Ishikawa (cell line): Measurements from ENCODE around the gene ROPN1B.

Experiments used
- EGR1 ChIP-seq: IDR thresholded peaks from 2 replicates; pipeline ENCODE4 v1.6.1; 2012
- EP300 ChIP-seq: IDR thresholded peaks from 2 replicates; pipeline ENCODE4 v1.6.1; 2012; ENCODE audit warnings: borderline replicate concordance

GRCh38 chr3:125990253-125990970 is 21.4 kb downstream of the ROPN1B start:
- TF ChIP-seq EGR1 (no peak), EP300 (no peak)
